Activated CD8-positive, alpha-beta T cell treated with anti-CD3 and anti-CD28 coated beads for 36 hours (primary cell): Measurements from ENCODE around the gene TRIO. TPM values are rescaled to one million over a fixed set of nuclear protein-coding genes. Genes with fewer than 3 reads are reported as not detected.

Experiments
- ATAC-seq: fragments of 200-7000 bp; cut with Tn5 transposase; one replicate; pipeline ENCODE4 v1.10.0; 2021; ENCODE audit warnings: mild to moderate bottlenecking, moderate library complexity
- CTCF ChIA-PET: fragments of 350-600 bp; sonication (Branson Sonifier 250); formaldehyde crosslinking; loops from one replicate; lab custom pipeline; 2021; ENCODE audit warnings: antibody characterized with exemption; lab: Charles Lee
- POLR2A ChIA-PET: fragments of 350-600 bp; sonication (Branson Sonifier 250); formaldehyde crosslinking; loops from one replicate; lab custom pipeline; 2021; ENCODE audit warnings: antibody characterized with exemption; lab: Charles Lee
- DNase-seq: peaks from one replicate; pipeline ENCODE4 v3.0.0-alpha.2; 2020
- H3K27ac Mint-ChIP-seq: one replicate; pipeline ENCODE4 v1.8.0; 2021; ENCODE audit warnings: mild to moderate bottlenecking, mixed read lengths
- H3K27me3 Mint-ChIP-seq: one replicate; pipeline ENCODE4 v1.8.0; 2021; ENCODE audit warnings: mixed read lengths
- H3K36me3 Mint-ChIP-seq: one replicate; pipeline ENCODE4 v1.8.0; 2021; ENCODE audit warnings: low read depth, mixed read lengths
- H3K4me1 Mint-ChIP-seq: one replicate; pipeline ENCODE4 v1.8.0; 2021; ENCODE audit warnings: low read depth, mixed read lengths
- H3K4me3 Mint-ChIP-seq: one replicate; pipeline ENCODE4 v1.8.0; 2021; ENCODE audit warnings: mild to moderate bottlenecking, moderate library complexity, mixed read lengths
- H3K9me3 Mint-ChIP-seq: one replicate; pipeline ENCODE4 v1.8.0; 2021; ENCODE audit warnings: mixed read lengths
- CTCF ChIP-seq: fragments of 200-600 bp; IDR thresholded peaks from one replicate; pipeline ENCODE4 v1.8.0; 2022; ENCODE audit warnings: antibody characterized with exemption, mild to moderate bottlenecking
- intact Hi-C: fragments of 100-400 bp; cut with micrococcal nuclease; formaldehyde crosslinking; loops from one replicate; pipeline ENCODE4 v1.10.0; 2022
- total RNA-seq, 2 experiments: library from RNA; stranded (reverse); gene quantifications; one replicate each; pipeline ENCODE4 v1.2.3, GENCODE V29; 2021

The TRIO gene
- total RNA-seq, 2 experiments from 2014 or later: 11.4 to 11.5 TPM

- no peaks in the 10 kb centered on the region for H3K9me3 Mint-ChIP-seq
- H3K4me3 Mint-ChIP-seq: no peak overlapping the region
- no peaks in the 10 kb centered on the region for H3K4me1 Mint-ChIP-seq
- TF ChIP-seq CTCF: no peak
- no peak overlapping the region for H3K27ac Mint-ChIP-seq
- ChIA-PET POLR2A (no interaction called here), CTCF (no interaction called here)
- H3K27me3 Mint-ChIP-seq: peaks cover 4% of the 10 kb centered on the region
- intact Hi-C loops: no loop called here
- DNase-seq (no peak), ATAC-seq (no peak)
- H3K36me3 Mint-ChIP-seq: no peaks in the 10 kb centered on the region
Observed at GRCh38 chr5:14189680-14190079, 46.5 kb downstream of the TRIO start.

GRCh38 chr5:14190194-14191164 lies 47.3 kb downstream of the TRIO start:
- H3K4me1 Mint-ChIP-seq: no peaks in the 10 kb centered on the region
- H3K9me3 Mint-ChIP-seq: no peaks in the 10 kb centered on the region
- ATAC-seq (no peak), DNase-seq (no peak)
- H3K27me3 Mint-ChIP-seq: peaks cover 4% of the 10 kb centered on the region
- ChIA-PET CTCF (no interaction called here), POLR2A (no interaction called here)
- no peaks in the 10 kb centered on the region for H3K36me3 Mint-ChIP-seq
- no peak overlapping the region for H3K27ac Mint-ChIP-seq
- TF ChIP-seq CTCF: no peak
- no peak overlapping the region for H3K4me3 Mint-ChIP-seq
- intact Hi-C loops: no loop called here

GRCh38 chr5:14191325-14191724 lies 48.2 kb downstream of the TRIO start:
- ChIA-PET POLR2A (no interaction called here), CTCF (no interaction called here)
- TF ChIP-seq CTCF: no peak
- intact Hi-C loops: no loop called here
- Mint-ChIP-seq H3K9me3 (no peaks in the 10 kb centered on the region), H3K27ac (no peak overlapping the region), H3K4me1 (no peaks in the 10 kb centered on the region), H3K36me3 (no peaks in the 10 kb centered on the region), H3K27me3 (peaks cover 4% of the 10 kb centered on the region), H3K4me3 (no peak overlapping the region)
- ATAC-seq (no peak), DNase-seq (no peak)

- DNase-seq (no peak), ATAC-seq (no peak)
- ChIA-PET POLR2A (no interaction called here), CTCF (no interaction called here)
- H3K4me3 Mint-ChIP-seq: no peak overlapping the region
- H3K27ac Mint-ChIP-seq: no peak overlapping the region
- H3K4me1 Mint-ChIP-seq: no peaks in the 10 kb centered on the region
- H3K27me3 Mint-ChIP-seq: peaks cover 7% of the 10 kb centered on the region
- no peak for TF ChIP-seq CTCF
- H3K9me3 Mint-ChIP-seq: no peaks in the 10 kb centered on the region
- intact Hi-C loops: no loop called here
- H3K36me3 Mint-ChIP-seq: no peaks in the 10 kb centered on the region
Observed at GRCh38 chr5:14193496-14193895, 50.4 kb downstream of the TRIO start.

GRCh38 chr5:14195588-14195987 lies 52.4 kb downstream of the TRIO start:
- Mint-ChIP-seq H3K9me3 (no peaks in the 10 kb centered on the region), H3K27me3 (peaks cover 4% of the 10 kb centered on the region), H3K4me3 (no peak overlapping the region), H3K27ac (no peak overlapping the region), H3K4me1 (no peaks in the 10 kb centered on the region), H3K36me3 (no peaks in the 10 kb centered on the region)
- DNase-seq (no peak), ATAC-seq (no peak)
- ChIA-PET CTCF (no interaction called here), POLR2A (no interaction called here)
- intact Hi-C loops: no loop called here
- TF ChIP-seq CTCF: no peak
